Muscle of leg (tissue), 11 donors: ENCODE data around the gene SPATA31D1. TPM values are rescaled to one million over a fixed set of nuclear protein-coding genes. Genes with fewer than 3 reads are reported as not detected.

Experiments used
- DNase-seq: peaks from one replicate; pipeline ENCODE4 v3.0.0; 2013
- H3K27ac ChIP-seq: one replicate; pipeline ENCODE4 v1.5.1; 2013; ENCODE audit warnings: mild to moderate bottlenecking, low read length, control low read depth
- H3K27me3 ChIP-seq: one replicate; pipeline ENCODE4 v1.6.1; 2013; ENCODE audit warnings: low read length; ENCODE audit not compliant: control insufficient read depth, insufficient read depth
- H3K36me3 ChIP-seq: one replicate; pipeline ENCODE4 v1.6.1; 2013; ENCODE audit warnings: low read length; ENCODE audit not compliant: control insufficient read depth, insufficient read depth
- H3K4me1 ChIP-seq: one replicate; pipeline ENCODE4 v1.6.1; 2013; ENCODE audit warnings: low read length; ENCODE audit not compliant: control insufficient read depth, insufficient read depth
- H3K4me3 ChIP-seq: one replicate; pipeline ENCODE4 v1.5.1; 2013; ENCODE audit warnings: low read length, control low read depth
- H3K9me3 ChIP-seq: replicated peaks from 2 replicates; pipeline ENCODE4 v1.6.1; 2013; ENCODE audit warnings: low read depth, low read length; ENCODE audit not compliant: control insufficient read depth
- WGBS: methylation state at CpG from one replicate; pipeline ENCODE4 v1.1.5; 2013; ENCODE audit warnings: missing lambda C conversion rate; ENCODE audit not compliant: insufficient coverage; 5-methylcytosine and 5-hydroxymethylcytosine counted together
- polyA plus RNA-seq, 8 donors: library from polyadenylated mRNA; unstranded; fragments of 120-200 nt; gene quantifications; one replicate each; pipeline versions ENCODE4 v1.2.1 to v1.2.3, GENCODE V29; 2013; ENCODE audit warnings: inconsistent platforms in 1 of 8, low replicate concordance in 1 of 8; ENCODE audit not compliant: insufficient read length in 8 of 8, insufficient read depth in 1 of 8
- total RNA-seq: library from RNA; stranded (reverse); fragments of 120-200 nt; gene quantifications from one replicate; pipeline ENCODE4 v1.2.4, GENCODE V29; 2013

SPATA31D1 gene
- total and polyA plus RNA-seq, 9 donors, result not detected

DNA sequence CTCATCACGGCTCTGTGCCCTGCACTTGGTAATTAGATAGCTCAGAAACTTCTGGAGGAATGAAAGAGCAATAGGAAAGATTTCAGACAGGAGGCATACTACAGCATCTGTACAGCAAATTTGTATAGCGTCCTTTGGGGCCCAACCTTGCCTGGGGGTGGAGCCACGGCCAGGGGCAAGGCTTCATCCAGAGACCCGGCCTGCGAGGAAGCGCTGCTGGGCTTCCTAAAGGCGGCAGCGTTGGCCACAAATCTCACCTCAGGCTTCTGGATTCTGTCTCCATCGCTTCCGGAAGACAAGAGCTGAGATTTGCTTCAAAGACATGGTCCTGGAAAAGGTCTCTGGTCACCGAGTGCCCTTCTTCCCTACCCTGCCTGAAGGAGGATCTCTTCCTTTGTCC lies 12.2 kb upstream of the SPATA31D1 start:
- no peak overlapping the region for H3K4me3 ChIP-seq
- H3K4me1 ChIP-seq, result no peaks in the 10 kb centered on the region
- DNase-seq, result no peak
- no peaks in the 10 kb centered on the region for H3K36me3 ChIP-seq
- WGBS, result 87% methylated on average over 11 of the region's 11 CpGs
- no peaks in the 10 kb centered on the region for H3K27me3 ChIP-seq
- H3K27ac ChIP-seq, result no peak overlapping the region
- peaks cover 5% of the 10 kb centered on the region for H3K9me3 ChIP-seq

GRCh38 chr9:81979196-81979595 lies 9.4 kb upstream of the SPATA31D1 start:
- no peak overlapping the region for H3K4me3 ChIP-seq
- no peaks in the 10 kb centered on the region for H3K4me1 ChIP-seq
- no peak for DNase-seq
- H3K9me3 ChIP-seq, result peaks cover under 1% of the 10 kb centered on the region
- no peaks in the 10 kb centered on the region for H3K27me3 ChIP-seq
- WGBS, result 100% methylated on average over 1 of the region's 2 CpGs
- H3K27ac ChIP-seq, result no peak overlapping the region
- no peaks in the 10 kb centered on the region for H3K36me3 ChIP-seq

GRCh38 chr9:81980568-81980967 lies 8.0 kb upstream of the SPATA31D1 start:
- no peaks in the 10 kb centered on the region for H3K27me3 ChIP-seq
- no peak overlapping the region for H3K27ac ChIP-seq
- no peak overlapping the region for H3K4me3 ChIP-seq
- no peaks in the 10 kb centered on the region for H3K9me3 ChIP-seq
- no peaks in the 10 kb centered on the region for H3K4me1 ChIP-seq
- no peak for DNase-seq
- no peaks in the 10 kb centered on the region for H3K36me3 ChIP-seq

DNA sequence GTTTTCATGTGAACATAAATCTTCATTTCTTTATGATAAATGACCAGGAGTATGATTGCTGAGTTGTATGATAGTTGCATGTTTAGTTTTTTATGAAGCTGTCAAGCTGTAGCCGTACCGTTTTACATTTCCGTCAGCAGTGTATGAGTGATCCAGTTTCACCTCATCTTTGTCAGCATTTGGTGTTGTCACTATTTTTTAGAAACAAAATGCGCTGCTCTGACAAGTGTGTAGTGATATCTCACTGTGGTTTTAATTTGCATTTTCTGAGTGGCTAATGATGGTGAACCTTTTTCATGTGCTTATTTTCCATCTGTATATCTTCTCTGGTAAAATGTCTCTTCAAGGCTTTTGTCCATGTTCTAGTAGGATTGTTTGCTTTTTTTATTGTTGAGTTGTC lies 6.7 kb upstream of the SPATA31D1 start:
- Histone ChIP-seq H3K27ac (no peak overlapping the region), H3K4me3 (no peak overlapping the region), H3K4me1 (no peaks in the 10 kb centered on the region), H3K27me3 (no peaks in the 10 kb centered on the region), H3K9me3 (no peaks in the 10 kb centered on the region), H3K36me3 (no peaks in the 10 kb centered on the region)
- WGBS, result 80% methylated on average over 1 of the region's 4 CpGs
- no peak for DNase-seq

DNA sequence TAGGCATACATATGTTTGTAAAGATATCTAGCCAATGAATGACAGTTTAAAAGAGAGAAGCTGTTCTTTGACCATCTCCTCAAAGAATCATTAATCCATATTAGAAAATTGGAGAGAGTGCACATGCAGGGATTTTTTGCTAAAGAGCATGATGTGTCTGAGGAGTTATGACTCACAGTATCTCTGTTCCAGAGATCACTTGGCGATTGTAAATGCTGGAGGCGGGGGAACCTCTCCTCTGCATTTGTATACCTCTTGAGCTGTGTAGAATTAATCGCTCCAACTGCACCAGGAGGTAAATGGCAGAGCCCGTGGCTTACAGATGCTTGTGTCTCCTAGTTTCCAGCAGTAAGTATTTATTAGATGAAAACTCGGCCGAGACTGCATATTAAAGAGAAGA lies 3.6 kb upstream of the SPATA31D1 start:
- H3K9me3 ChIP-seq, result no peaks in the 10 kb centered on the region
- no peak overlapping the region for H3K4me3 ChIP-seq
- H3K27me3 ChIP-seq, result no peaks in the 10 kb centered on the region
- no peaks in the 10 kb centered on the region for H3K36me3 ChIP-seq
- no peaks in the 10 kb centered on the region for H3K4me1 ChIP-seq
- DNase-seq, result no peak
- no peak overlapping the region for H3K27ac ChIP-seq
- 90% methylated on average over 3 of the region's 6 CpGs for WGBS

- Histone ChIP-seq H3K4me1 (no peaks in the 10 kb centered on the region), H3K27ac (no peak overlapping the region), H3K9me3 (no peaks in the 10 kb centered on the region), H3K27me3 (no peaks in the 10 kb centered on the region), H3K36me3 (no peaks in the 10 kb centered on the region), H3K4me3 (no peak overlapping the region)
- no CpG with 5 or more reads among the region's 1 CpG for WGBS
- DNase-seq, result no peak
Measured at GRCh38 chr9:81986051-81986450, 2.5 kb upstream of the SPATA31D1 start.

- no peaks in the 10 kb centered on the region for H3K36me3 ChIP-seq
- no peaks in the 10 kb centered on the region for H3K4me1 ChIP-seq
- WGBS, result 90% methylated on average over 1 of the region's 1 CpG
- H3K27ac ChIP-seq, result no peak overlapping the region
- no peaks in the 10 kb centered on the region for H3K9me3 ChIP-seq
- no peak for DNase-seq
- H3K27me3 ChIP-seq, result no peaks in the 10 kb centered on the region
- H3K4me3 ChIP-seq, result no peak overlapping the region
Measured at GRCh38 chr9:81989700-81990099, 1.1 kb downstream of the SPATA31D1 start.

- no peak overlapping the region for H3K27ac ChIP-seq
- H3K36me3 ChIP-seq, result no peaks in the 10 kb centered on the region
- H3K4me3 ChIP-seq, result no peak overlapping the region
- WGBS, result 77% methylated on average over 3 of the region's 5 CpGs
- H3K4me1 ChIP-seq, result no peaks in the 10 kb centered on the region
- no peak for DNase-seq
- H3K27me3 ChIP-seq, result no peaks in the 10 kb centered on the region
- H3K9me3 ChIP-seq, result no peaks in the 10 kb centered on the region
Measured at GRCh38 chr9:81993656-81994055, 5.1 kb downstream of the SPATA31D1 start.

GRCh38 chr9:81999806-82000205 lies 11.2 kb downstream of the SPATA31D1 start:
- Histone ChIP-seq H3K36me3 (no peaks in the 10 kb centered on the region), H3K9me3 (no peaks in the 10 kb centered on the region), H3K4me1 (no peaks in the 10 kb centered on the region), H3K4me3 (no peak overlapping the region), H3K27me3 (no peaks in the 10 kb centered on the region), H3K27ac (no peak overlapping the region)
- DNase-seq, result no peak

DNA sequence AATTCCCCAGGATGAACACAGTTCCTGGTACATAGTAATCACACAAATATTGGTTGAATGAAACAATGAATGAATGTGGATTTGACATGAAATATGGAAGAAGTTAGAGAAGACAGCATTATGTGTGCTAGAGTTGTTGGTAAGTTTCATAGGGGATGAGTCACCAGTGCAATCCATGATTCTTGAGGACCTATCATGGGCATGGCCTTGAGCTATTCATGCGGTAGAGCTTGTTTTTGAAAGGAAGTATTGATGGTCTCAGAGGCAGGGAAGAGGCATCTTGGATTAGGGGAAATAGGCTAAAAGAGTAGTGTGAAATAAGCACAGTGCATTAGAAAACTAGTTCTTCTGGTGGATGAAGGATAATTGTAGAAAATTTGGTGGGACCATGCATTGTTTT lies 22.1 kb downstream of the SPATA31D1 start:
- Histone ChIP-seq H3K36me3 (no peaks in the 10 kb centered on the region), H3K9me3 (peaks cover 4% of the 10 kb centered on the region), H3K4me1 (no peaks in the 10 kb centered on the region), H3K27me3 (no peaks in the 10 kb centered on the region), H3K27ac (no peak overlapping the region), H3K4me3 (no peak overlapping the region)
- DNase-seq, result no peak
- 90% methylated on average over 1 of the region's 1 CpG for WGBS

DNA sequence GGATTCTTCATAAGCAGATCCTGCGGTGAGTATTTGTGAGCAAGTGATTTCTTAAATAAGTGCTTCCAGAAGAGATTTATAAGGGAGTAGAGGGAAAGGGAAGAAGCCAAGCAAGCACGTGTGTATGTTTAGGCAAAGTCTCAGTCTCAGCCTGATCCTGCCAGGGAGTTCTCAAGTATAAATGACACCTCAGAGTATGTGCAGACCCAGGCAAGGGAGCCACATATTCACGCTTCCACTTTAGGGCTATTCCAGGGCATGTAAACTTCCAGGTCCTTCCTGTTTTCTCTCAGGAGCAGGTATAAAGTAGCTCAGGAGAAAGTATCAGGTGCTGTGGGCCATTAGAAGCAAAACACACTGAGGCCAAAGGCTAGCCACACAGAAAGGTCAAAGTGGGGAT lies 22.6 kb downstream of the SPATA31D1 start:
- Histone ChIP-seq H3K4me1 (no peaks in the 10 kb centered on the region), H3K4me3 (no peak overlapping the region), H3K36me3 (no peaks in the 10 kb centered on the region), H3K27ac (no peak overlapping the region), H3K9me3 (peaks cover 4% of the 10 kb centered on the region), H3K27me3 (no peaks in the 10 kb centered on the region)
- no peak for DNase-seq
- 68% methylated on average over 2 of the region's 3 CpGs for WGBS
